GM20000 (cell line): ENCODE results near the gene GBGT1.

Experiments used
- DNase-seq: peaks from one replicate; pipeline ENCODE4 v3.0.0; 2012; ENCODE audit warnings: low spot score
- TF ChIP-seq, protein P1 (sequence below): IDR thresholded peaks from 2 replicates; pipeline ENCODE4 v1.5.1; 2012; ENCODE audit warnings: mild to moderate bottlenecking, control low read depth; ENCODE audit errors: extremely low read depth, missing control alignments

Gene GBGT1

DNA sequence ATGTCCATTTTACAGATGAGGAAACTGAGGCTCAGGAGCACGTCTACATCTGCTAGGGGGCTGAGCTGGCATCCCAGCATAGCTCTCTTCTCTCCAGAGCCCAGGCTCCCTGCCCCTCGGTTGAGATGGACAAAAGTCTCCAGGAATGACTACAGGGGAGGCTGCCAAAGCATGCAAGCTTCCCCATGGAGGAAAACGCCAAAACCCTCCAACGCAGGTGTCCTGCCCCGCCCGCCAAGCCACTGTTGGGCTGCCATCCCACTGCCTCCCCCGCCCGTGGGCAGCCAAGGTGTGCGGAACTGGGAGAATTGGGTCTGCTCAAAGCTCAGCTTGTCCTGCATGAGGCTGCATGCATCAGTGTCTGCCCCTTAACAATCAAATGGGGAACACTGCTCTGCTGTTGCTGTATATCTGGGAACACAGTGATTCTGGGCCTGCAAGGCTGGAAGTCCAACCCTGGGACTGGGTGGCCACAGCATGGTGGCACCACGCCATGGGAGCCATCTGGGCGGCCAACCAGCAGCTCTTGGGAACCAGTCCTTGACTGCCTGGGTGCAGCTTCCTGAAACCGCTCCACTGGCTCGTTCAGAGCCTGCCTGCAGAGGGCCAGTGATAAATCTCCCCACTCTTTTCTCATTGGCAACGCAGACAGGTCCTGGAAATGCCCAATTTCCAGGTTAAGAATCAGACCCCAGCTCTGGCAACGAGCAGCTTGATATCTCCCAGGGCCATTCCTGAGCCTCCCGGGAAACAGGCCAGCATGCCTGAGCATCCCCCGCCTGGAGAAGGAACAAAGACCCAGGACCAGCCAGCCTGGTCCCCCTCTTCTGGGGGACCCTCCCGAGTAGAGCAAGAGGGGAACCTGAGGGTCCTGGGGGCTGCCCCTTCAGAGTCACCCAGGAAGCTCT, 46.2 kb downstream of the GBGT1 start:
- TF ChIP-seq, protein P1, sequence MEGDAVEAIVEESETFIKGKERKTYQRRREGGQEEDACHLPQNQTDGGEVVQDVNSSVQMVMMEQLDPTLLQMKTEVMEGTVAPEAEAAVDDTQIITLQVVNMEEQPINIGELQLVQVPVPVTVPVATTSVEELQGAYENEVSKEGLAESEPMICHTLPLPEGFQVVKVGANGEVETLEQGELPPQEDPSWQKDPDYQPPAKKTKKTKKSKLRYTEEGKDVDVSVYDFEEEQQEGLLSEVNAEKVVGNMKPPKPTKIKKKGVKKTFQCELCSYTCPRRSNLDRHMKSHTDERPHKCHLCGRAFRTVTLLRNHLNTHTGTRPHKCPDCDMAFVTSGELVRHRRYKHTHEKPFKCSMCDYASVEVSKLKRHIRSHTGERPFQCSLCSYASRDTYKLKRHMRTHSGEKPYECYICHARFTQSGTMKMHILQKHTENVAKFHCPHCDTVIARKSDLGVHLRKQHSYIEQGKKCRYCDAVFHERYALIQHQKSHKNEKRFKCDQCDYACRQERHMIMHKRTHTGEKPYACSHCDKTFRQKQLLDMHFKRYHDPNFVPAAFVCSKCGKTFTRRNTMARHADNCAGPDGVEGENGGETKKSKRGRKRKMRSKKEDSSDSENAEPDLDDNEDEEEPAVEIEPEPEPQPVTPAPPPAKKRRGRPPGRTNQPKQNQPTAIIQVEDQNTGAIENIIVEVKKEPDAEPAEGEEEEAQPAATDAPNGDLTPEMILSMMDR, result no peak
- no peak for DNase-seq

DNA sequence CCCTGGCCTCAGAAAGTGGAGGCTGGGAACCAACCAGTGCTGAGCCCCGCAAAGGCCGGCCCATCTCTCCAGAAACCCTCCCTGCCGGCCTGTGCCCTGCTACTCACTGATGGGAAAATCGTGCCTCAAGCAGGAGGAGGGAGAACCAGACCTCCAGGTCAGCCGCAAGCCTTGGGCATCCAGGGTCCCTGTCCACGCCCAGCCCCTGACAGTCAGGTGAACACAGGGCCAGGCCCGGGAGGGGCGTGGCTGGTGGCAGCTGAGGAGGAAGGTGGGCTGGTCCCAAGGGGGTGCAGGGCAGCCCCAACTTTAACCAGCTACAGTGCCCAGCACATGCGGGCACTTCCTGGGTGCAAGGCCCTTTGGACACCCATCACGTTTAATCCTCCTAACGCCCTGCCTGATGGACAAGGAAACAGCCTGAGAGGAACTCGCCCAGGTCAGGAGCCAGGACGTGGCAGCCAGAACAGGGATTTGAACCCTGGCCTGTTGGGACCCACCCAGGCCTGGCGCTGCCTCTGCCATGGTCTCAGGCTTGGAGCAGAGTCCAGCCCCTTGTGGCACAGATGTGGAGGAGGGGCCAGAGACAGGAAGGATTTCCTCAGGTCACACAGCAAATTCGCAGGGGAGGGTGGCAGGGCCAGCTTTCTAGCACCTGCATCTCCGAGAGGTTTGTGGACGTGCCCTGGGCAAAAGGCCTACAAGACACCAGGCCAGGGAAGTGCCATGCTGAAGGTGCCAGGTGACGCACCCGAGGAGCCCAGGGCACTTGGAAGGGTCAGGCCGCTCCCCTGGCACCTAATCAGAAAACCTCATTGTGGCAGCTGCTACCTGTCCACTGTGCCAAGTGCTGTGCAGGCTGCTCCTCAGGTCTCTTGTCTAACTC, 47.1 kb downstream of the GBGT1 start:
- no peak for DNase-seq
- TF ChIP-seq, protein P1, result no peak

DNA sequence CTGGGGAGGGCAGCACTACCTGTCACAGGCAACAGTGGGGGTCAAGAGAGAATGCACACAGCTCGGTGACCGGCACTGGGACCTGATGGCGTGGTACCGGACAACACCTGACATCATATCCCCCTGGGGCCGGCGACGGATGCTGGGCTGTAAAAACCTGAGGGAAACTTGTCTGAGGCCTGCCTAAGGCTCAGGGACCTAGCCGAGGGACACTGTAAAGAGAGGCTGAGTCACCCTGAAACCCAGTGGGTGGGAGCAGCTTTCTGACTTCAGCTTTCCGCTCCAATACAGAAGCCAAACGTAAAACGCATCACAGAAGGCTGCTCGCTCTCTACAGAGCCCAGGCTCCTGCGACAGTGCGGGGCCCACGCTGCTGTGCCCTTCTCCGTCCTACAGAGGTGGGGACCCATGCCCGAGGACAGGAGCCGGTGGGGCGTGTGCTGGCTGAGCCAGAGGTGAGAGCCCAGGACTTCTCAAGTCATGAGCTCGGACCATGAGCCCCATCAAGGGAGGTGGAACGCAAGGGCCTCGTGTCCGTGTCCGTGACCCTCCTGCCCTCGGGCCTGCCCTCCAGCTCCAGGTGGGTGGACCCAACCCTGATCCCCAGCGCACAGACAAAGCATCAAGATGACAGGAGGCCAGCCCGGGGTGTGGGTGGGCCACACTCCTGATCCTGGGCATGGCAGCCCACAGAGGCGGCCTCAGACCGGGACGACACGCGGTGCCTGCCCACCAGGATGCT, 47.9 kb downstream of the GBGT1 start:
- TF ChIP-seq, protein P1, result no peak
- DNase-seq, result peak; percentile 93

DNA sequence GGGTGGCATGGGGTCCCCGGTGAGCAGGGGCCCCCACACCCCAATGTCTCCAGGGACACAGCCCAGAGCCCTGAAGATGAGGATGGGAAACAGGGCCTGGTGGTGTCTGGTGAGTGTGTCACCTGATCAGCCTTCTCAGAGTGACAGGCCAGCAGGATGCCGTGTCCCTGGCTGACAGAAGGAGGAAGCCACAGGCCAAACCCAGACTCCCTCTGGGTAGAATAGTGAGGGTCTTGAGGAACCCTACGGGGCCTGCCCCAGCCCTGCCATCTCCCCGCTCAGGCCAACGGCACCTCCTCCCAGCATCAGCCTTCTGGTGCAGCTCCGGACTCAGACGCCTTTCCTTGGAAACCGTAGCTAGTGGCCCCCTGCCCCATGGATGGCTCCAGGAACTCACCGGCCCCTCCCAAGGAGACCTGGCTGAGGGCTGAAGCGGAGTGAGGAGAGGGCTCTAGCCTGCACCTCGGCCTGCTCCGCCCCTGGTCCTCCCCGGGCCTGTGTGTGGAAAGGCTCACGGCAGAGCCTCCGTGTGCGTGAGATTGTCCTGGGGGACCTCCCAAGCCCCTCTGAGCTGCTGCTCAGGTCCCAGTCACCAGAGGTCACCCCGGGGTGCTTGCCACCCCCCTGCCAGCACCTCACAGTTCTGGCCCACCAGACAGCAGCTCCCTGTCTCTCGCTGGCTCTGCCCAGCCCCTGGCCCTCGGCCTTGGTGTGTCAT, 48.7 kb downstream of the GBGT1 start:
- TF ChIP-seq, protein P1, result no peak
- no peak for DNase-seq

DNA sequence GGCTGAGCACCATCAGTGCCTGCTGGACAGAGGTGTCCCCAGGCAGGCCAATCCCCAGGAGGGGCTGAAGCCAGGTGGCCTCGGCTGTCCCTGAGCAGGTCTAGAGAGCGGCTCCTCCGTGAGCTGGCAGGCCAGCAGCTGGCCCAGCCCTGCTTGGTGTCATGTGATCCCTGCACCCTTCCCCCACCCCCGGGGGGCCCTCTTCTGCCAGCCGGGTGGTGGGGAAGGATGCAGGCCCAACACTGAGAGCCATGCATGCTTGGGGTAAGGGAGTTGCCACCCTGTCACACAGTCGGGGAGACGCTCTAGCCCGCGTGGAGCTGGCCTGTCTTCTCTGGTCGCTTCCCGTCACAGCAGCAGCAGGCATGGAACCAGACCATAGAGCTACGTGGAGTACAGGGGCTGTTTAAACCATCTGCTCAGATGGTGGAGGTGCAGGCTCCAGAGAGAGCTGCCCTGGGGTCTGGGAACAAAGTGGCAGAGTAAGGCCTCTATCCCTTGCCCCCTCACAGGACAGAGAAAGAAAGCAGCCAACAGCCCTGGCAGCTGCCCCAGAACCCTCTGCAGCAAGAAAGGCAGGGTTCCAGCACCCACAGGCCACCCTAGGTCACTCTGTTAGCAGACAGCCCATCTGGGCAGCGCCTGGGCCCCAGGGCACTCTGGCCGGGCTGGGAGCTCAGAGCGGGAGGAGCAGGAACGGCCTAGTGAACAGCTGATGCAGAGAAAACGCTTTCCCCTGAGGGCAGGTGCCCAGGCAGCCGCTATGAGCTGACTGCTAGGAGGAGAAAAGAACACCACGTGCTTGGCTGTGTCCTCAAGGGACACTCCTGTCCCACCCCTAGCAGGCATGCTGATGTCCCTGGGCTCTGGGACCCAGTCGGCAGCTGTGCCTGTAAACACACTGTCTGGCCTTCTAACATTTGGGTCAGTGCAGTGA, 49.5 kb downstream of the GBGT1 start:
- TF ChIP-seq, protein P1, result no peak
- DNase-seq, result no peak

DNA sequence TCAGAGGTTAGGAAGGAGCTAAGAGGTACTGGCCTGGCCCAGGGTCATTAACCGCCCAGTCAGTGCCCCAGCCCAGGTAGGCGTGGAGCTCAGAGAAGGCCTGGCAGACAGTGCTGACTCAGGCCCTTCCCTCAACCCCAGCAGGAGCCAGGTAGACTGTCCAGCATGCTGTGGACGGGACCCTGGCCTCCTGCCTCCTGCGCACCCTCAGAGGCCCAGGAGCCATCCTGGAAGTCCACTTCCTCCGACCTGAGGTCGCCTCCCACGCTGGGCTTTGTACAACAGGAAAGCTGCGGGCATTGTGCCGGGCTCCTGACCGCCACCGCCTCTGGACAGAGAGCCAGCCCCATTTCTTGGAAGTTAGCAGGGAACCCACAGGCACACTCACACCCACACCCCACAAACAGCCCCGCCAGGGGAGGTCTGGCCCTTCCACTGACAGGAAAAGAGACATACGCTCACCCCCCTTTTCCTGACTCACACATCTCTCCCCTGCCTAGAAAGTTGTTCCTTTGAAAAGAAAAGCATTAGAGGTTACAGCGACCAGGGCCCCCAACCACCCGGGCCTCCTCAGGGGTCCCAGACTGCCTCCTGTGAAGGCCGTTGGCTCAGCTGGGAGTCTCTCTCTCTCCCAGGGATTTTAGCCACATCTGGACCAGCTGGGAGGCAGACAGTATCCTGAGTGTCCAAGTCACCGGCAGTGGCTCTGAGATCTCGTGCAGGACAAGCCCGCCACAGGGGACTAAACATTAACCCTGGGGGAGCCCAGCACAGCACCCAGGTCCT, 50.4 kb downstream of the GBGT1 start:
- DNase-seq, result no peak
- TF ChIP-seq, protein P1, result no peak
